GM21786 (cell line): ENCODE data around the gene C2CD5.
"Not testable (repeated sequence)": the region's sequence is repeated elsewhere in the genome, so short reads cannot be mapped to it uniquely, and the experiment has no call there.

ENCODE experiments used
- ATAC-seq: cut with Tn5 transposase; IDR thresholded peaks from one replicate; pipeline ENCODE4 v1.9.1; 2021; ENCODE audit not compliant: unreplicated experiment

Gene C2CD5

GRCh38 chr12:22544038-22544979, at the start of gene C2CD5:
TSS of gene C2CD5 (minus strand) at chr12:22544542. CDS start at chr12:22544150, 392 bp downstream.
- peak; percentile 75 for ATAC-seq

DNA sequence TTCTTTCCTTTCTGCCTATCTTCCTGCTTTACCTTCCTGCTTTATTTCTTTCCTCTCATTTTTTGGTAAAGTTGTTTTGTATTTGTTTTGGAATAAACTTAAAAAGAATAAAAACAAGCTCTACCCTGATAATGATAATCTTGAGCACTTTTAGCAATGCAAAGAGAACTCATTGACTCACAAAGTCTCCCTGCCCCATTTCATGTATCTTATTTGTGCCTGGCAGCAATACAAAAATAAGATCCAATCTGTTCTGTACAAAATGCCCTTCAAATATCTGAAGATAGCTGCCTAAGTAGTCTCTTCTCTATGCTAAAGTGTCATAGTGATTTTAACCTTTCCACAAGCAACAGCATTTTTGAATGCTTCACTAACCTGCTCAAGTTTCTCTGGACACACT, 49.5 kb upstream of the C2CD5 start:
- ATAC-seq, result no peak

DNA sequence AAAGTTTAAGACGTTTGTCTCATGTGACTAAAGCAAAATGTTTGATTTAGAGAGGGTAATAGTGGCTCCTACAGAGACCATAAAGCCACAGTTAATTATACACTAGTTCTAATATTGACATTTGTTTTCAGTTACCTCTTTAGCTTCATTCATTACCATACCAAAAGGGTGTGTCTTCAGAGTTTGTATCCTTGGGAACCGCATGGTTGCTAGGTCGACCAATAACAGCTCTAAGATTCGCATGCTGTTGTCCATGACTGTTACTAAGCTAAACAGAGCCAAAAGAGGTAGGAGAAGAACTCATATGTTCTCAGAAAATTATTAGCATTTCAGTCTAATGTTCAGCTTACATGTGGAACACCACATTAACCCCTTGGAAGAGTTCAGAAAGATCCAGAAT, 44.5 kb upstream of the C2CD5 start:
- no peak for ATAC-seq

DNA sequence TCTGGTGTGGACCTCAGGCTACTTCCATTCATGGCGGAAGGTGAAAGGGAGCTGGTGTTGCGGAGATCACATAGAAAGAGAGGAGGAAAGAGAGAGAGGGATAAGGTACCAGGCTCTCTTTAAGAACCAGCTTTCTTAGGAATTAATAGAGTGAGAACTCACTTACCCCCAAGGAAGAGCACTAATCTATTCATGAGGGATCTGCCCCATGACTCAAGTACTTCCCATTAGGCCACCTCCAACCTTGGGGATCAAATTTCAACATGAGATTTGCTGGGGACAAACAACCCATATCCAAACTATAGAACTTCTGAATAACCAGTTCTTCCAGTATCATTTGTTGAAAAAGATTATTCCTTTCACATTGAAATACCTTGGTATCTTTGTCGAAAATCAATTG, 34.0 kb upstream of the C2CD5 start:
- ATAC-seq, result no peak

GRCh38 chr12:22577667-22578066, 33.3 kb upstream of the C2CD5 start:
- no peak for ATAC-seq

DNA sequence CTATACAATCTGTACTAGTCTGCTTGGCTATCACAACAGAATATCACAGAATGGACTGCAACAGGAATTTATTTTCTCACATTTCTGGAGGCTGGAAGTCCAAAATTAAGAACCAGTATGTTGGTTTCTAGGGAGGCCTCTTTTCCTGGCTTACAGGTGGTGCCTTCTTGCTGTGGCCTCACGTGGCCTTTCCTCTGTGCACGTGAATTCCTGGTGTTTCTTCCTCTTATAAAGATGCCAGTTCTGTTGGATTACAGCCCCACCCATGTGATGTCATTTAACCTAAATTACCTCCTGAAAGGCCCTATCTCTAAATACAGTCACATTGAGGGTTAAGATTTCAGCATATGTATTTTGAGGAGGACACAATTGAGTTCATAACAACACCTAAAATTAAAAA, 32.1 kb upstream of the C2CD5 start:
- ATAC-seq, result no peak

GRCh38 chr12:22576065-22576464, 31.7 kb upstream of the C2CD5 start:
- no peak for ATAC-seq

DNA sequence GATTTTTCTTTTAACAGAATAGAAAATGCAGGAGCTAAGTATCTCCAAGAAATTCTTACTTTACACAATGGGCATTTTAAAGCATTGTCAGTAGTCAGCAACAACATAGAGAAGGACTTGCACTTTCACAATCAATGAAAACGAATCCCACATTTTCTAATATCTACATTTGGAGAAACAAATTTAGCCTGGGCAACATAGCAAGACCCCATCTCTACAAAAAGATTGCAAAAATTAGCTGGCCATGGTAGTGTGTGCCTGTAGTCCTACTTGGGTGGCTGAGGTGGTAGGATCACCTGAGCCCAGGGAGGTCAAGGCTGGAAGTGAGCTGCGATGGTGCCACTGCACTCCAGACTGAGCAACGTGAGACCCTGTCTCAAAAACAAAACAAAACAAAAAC, 30.6 kb upstream of the C2CD5 start:
- ATAC-seq, result no peak

GRCh38 chr12:22573181-22573580, 28.8 kb upstream of the C2CD5 start:
- ATAC-seq, result no peak

DNA sequence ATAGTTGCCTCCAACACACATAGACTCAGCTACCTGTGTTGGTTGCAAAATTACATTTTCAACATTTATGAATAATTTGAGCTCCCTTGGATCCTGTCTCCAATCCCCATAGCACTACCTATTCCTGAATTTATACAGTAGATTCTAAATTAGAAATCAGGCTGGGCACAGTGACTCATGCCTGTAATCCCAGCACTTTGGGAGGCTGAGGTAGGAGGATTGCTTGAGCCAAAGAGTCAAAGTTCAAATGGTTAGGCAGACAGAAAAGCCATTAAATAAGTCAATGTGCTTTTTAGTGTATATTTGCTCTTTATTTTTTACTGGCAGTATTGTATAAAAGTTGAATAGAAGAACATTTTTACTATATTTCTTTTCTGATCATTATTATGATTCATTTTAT, 24.9 kb upstream of the C2CD5 start:
- no peak for ATAC-seq

- no peak for ATAC-seq
Observed at GRCh38 chr12:22562036-22563028, 18.0 kb upstream of the C2CD5 start.

- ATAC-seq, result not testable (repeated sequence)
Observed at GRCh38 chr12:22554750-22555149, 10.4 kb upstream of the C2CD5 start.

DNA sequence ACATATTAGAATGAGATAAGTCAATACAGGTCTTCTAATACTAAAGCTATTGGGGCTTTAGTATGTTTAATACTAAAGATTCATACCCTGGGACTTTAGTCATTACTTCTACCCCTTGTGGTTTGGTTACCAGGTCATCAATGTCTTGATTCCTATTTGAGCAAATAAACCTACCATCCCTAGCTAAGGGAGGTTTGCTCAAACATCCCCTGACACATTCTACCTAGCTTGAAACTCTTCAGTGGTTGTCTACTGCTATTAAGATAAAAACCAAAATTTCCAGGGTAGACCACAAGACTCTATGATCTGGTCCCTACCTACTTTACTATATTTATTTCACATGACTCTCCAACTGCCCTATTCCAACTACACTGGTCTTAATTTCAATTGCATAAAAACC, 7.3 kb upstream of the C2CD5 start:
- no peak for ATAC-seq

DNA sequence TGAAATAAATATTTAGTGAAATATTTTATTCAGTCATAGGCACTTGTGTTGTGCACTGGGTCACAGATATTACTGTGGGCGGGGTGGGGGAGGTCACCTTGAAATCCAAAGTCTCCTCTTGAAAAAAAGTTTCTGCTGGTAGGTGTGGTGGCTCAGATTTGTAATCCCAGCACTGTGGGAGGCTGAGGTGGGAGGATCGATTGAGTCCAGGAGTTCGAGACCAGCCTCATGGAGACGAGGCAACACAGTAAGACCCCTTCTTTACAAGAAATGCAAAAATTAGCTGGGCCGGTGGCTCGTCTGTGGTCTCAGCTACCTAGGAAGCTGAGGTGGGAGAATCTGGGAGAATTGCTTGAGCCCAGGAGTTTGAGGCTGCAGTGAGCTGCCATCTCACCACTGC, 913 bp upstream of the C2CD5 start:
- no peak for ATAC-seq

GRCh38 chr12:22543246-22544037, 900 bp downstream of the C2CD5 start:
- peak; percentile 38 for ATAC-seq

GRCh38 chr12:22541496-22542155, 2.7 kb downstream of the C2CD5 start:
- ATAC-seq, result no peak

DNA sequence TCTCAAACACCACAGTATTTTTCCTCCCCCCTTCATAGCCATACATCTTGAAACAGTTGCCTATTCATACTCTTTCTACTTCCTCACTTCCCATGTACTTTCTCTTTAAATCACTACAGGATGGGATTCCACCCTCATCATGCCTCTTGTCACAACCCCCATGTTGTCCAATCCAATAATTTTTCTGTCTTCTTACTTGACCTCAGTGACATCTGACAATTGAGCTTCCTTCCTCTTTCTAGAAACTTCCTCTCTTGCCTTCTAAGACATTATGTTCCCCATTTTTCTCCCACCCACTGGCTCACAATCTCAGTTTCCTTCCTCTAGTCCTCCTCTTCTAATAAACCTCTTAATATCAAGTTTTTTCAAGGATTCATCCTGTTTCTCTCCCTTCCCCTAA, 5.3 kb downstream of the C2CD5 start:
- ATAC-seq, result no peak

DNA sequence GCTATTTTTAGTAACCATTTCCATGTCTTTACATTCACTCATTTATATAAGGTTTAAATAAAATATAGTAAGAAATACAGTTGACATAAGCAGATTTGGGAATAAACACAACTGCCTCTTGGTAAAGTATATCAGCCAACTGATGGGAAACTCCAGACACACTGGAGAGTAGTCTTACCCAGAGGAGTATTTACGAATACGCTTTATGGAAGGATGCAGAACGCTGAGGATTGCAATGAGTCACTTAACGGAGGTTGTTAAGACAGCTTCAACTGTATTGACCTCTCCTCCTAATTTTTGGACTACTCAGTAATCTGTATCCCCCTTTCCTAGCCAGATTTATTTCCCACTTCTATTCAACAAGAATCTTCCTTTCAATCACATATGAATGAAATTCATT, 6.0 kb downstream of the C2CD5 start:
- no peak for ATAC-seq

DNA sequence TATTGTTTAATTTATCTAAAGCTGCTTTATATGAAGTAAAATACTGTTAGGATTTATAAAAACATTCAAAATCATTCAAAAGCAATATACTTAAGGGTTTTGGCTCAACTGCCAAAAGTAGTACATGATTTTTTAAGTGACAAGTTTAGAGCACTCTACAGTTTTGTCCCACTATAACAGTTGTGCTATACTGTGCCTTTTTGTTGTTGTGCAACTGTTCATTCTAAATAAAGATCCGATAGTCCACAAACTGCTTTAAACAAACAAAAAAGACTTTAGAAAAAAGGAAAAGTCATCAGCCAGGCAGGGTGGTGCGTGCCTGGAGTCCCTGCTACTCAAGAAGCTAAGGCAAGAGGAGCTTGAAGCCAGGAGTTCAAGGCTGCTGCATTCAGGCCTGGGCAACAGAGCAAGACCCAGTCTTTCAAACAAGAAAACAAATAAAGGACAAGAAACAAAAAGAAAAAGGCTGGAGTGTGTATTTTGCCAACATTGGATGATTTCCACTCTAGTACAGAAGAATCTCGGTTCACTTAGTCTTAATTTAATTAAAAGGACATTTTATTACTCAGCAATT, 7.3 kb downstream of the C2CD5 start:
- no peak for ATAC-seq

- no peak for ATAC-seq
Observed at GRCh38 chr12:22536346-22536945, 7.9 kb downstream of the C2CD5 start.
